ENCODE results near the gene ITPRIPL2.

ITPRIPL2 gene

DNA sequence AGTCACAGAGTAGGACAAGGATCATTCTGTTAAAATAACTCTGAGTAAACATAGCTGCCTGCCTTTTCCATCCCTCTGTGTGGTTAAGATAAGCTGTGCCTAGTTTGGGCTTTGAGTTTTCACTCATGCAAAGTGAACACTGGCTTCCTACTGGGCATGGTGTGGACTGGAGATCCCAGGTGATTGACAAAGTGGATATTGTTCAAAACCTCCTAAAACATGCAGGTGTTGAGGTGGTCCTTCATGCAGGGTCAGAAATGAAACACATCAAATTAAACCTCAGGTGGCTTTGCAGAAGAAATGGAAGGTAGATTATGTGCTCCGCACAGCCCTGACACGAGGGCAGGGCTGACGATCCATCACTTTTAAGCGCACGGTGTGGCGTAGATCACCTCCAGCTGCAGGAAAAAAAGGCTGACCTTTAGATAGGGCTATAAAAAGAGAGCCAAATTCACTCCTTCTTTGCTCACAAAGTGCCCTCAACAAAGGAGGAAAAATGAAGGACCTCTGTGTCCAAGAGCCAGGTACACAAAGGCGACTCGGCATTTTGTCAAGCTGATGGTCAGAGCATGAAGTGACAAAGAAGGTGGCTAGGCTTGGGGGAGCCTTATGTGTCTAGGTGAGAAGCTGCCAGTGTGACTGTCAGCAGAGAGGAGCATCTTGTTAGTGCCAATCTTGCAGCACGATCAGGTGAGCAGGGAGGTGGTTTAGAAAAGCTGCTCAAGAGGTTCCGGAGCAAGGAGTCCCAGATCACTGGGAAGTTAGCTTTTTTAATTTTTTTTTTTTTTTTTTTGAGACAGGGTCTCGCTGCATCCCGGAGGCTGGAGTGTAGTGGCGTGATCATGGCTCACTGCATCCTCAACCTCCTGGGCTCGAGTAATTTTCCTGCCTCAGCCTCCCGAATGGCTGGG is 19.9 kb upstream of the ITPRIPL2 start:
- no peak for DNase-seq (ENCODE audit: low read depth)

DNA sequence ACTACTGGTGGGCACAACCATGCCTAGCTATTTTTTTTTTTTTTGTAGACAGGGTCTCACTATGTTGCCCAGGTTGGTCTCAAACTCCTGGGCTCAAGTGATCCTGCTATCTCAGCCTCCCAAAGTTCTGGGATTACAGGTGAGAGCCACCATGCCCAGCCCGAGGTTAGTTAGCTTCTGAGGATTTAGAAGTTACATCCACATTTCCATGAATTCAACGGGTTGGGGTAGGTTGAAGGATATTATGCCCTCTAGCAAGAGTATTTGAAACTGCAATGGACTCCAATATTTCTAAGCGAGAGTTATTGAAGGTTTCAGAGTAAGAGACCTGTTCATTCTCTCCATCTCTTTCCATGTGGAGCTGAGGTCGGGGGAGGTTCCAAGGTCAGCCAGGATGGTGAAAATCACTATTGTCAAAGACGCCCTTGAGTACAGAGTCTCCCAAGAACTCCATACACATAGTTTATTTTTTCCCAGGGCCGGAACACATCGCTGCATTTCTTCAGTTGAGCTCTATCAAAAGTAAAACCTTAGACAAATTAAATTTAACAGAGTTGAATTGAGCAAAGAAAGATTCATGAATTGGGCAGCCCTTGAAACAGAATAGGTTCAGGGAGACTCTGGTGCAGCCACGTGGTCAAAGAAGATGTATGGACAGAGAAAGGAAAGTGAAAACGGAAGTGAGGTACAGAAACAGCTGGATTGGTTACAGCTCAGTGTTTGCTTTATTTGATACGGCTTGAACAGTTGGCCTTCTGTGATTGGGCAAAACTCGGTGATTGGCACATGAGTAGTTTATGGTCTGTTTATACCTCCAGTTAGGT is 19.0 kb upstream of the ITPRIPL2 start:
- DNase-seq (ENCODE audit: low read depth): no peak

DNA sequence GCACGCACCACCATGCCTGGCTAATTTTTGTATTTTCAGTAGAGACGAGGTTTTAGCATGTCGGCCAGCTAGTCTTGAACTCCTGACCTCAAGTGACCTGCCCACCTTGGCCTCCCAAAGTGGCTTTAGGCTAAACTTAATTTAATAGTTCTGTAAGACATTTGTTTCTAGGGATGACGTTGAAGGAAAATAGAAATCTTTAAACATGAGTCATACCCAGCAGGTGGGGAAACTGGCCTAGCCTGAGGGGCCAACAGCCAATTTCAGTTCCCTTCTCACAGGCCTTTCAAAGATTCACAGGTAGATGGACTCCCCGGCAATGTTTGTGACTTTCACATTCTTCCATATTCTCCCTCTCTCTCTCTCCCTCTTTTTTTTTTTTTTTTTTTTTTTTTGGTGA is 18.1 kb upstream of the ITPRIPL2 start:
- DNase-seq (ENCODE audit: low read depth): no peak

DNA sequence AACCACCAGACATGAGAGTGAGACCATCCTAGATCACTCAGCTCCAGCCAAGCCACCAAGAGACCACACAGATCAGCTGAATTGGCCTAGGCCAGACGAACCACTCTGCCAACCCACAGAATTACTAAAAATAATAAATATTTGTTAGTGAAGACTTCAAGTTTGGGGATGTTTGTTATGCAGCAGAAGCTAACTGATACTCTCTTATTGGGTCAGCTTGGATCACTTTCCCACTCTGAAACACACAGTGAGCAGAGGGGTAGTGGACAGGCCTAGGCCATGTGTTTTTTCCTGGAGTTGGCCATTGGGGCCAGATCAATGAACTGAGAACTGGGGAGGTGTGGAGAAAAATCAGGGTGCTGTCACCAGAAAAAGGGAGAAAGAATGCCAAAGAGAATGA is 15.6 kb upstream of the ITPRIPL2 start:
- no peak for DNase-seq (ENCODE audit: low read depth)

DNA sequence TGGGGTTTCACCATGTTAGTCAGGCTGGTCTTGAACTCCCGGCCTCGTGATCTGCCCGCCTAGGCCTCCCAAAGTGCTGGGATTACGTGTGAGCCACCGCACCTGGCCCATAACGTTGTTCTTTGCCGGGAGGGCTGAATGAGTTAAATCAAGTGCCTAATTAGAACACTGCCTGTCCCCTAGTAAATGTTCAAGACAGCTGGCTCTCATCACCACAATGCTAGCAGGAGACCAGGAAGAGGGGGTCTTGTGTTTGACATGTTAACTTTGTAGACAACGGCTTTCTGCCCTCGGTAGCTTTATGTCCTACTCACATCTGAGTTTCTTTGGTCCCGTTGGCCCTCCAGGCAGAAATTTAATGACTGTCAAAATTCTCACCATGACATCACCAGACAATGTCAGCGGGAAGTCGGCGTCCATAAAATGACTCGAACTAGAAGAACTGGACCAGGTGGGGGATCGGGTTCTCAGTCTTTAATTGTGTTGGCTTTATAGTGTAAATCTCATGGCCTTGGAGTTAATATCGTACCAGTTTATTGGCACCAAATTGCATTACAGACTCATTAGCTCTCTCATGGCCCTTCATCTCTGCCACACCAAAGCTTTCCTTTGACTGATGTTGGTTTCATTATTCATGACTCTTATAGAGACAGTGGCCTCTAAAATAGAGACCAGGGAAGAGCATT is 11.4 kb upstream of the ITPRIPL2 start:
- DNase-seq (ENCODE audit: low read depth): no peak

DNA sequence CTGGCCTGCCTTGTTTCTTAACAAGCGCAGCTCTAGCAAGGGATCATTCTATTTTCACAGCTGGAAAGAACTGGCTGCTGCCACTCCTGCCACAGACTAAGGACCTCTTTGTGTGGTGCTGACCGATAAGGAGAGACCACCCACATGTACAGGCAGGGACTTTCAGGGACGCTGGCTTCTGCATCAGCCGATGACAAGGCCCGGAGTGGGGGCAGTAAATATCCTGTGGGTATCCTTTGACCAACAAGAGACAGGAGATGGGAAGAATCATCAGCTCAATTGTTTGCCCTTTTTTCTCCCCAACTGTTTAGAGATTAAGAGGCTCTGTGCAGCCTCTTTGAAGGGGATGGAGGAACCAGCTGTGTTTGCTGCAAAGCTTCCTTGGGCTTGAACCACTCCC is 9.2 kb upstream of the ITPRIPL2 start:
- DNase-seq (ENCODE audit: low read depth): no peak

DNA sequence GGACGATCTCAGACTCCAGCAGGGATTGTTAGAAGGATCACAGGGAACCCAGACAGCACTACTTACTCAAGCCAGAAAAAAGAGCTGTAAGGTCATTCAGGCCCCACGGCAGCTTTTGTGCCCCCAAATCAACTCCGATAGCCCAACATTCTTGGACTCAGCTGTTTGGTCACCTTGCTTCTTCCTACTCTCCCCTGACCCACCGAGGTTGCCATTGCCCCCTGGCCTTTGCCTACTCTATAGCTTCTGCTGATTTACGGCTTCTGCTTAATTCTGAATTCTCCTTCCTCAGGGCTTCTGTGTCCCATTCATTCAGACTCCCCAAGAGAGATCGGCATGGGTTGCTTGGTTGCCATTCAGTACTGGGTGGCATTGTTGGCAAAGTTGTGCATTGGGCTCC is 8.6 kb upstream of the ITPRIPL2 start:
- no peak for DNase-seq (ENCODE audit: low read depth)

DNA sequence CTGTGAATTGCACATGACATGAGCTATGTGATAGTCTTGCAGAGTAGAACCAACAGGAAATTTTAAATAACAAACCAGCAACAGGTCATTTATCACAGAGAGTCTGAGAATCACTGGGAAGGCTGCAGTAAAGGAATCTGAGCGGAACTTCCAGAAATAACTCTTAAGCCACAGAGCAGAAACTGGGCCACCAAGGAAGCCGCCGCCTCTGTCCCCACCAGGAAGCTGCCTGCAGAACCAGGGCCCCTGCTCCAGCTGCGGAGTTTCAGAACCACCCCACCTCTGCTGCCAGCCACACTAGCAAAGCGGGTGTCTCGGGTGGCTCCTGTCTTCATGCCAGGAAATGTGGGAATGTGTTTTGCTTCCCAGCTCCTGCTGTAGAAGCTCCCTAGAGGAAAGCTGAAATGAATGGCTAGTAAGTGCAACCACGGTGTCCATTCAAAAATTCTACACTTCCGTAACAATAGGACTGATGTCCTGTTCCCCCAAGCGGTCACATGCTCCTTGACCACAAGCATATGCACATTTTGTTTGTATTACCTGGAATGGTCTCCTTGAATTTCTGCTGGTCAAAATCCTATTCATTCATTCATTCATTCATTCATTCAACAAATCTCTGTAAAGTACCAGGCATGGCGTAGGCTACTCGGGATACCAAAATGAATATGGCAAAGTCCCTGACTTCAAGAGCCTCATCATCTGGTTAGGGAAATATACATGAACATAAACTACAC is 7.7 kb upstream of the ITPRIPL2 start:
- DNase-seq (ENCODE audit: low read depth): no peak

DNA sequence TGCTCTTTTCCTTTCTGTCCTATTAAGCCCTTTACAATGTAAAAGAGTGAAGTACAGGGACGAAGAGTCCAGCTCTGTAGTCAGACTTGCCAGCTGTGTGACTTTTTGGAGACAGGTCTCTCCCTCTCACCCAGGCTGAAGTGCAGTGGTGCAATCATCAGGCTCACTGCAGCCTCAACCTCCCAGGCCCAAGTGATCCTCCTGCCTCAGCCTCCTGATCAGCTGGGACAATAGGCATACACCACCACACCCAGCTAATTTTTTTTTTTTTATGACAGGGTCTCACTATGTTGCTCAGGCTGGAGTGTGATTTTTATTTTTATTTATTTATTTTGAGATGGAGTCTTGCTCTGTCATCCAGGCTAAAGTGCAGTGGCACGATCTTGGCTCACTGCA is 7.1 kb upstream of the ITPRIPL2 start:
- no peak for DNase-seq (ENCODE audit: low read depth)

DNA sequence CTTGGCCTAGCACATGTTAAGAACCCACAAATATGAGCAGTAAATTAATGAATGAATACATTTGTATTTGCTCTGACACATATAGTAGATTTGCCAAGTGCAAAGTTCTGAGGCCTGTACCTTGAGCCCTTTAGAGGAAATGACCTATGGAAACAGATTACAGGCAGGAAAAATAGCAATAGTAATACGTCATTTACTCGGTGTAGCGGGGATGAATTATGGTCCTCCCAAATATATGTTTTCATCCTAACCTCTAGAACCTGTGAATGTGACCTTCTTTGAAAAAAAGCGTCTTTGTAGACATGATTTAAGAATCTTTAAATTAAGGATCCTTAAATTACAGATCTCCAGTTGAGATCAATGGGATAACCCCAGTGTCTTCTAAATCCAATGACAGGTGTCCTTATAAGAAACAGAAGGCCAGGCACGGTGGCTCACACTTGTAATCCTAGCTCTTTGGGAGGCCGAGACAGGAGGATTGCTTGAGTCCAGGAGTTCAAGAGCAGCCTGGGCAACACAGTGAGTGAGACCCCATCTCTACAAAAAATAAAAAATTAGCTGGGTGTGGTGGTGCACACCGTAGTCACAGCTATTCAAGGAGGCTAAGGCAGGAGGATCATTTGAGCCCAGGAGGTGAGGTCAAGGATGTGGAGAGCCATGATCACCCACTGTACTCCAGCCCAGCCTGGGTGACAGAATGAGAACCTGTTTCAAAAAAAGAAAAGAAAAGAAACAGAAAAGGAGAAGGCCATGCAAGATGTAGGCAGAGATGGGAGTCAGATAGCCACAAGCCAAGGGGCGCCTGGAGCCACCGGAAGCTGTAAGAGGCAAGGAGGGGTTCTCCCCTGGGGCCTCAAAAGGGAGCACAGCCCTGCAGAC is 5.1 kb upstream of the ITPRIPL2 start:
- DNase-seq (ENCODE audit: low read depth): no peak

DNA sequence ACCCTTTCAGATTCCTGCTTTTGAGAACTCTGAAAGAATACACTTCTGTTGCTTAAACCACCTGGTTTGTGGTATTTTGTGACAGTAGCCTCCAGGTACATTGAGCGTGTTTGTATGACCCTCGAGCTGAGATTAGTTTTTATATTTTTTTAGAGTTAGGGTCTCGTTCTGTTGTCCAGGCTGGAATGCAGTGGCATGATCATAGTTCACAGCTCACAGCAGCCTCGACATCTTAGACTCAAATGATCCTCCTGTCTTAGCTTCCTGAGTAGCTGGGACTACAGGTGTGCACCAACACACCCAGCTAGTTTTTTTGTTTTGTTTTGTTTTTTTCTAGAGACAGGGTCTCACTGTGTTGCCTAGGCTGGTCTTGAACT is 4.5 kb upstream of the ITPRIPL2 start:
- no peak for DNase-seq (ENCODE audit: low read depth)

DNA sequence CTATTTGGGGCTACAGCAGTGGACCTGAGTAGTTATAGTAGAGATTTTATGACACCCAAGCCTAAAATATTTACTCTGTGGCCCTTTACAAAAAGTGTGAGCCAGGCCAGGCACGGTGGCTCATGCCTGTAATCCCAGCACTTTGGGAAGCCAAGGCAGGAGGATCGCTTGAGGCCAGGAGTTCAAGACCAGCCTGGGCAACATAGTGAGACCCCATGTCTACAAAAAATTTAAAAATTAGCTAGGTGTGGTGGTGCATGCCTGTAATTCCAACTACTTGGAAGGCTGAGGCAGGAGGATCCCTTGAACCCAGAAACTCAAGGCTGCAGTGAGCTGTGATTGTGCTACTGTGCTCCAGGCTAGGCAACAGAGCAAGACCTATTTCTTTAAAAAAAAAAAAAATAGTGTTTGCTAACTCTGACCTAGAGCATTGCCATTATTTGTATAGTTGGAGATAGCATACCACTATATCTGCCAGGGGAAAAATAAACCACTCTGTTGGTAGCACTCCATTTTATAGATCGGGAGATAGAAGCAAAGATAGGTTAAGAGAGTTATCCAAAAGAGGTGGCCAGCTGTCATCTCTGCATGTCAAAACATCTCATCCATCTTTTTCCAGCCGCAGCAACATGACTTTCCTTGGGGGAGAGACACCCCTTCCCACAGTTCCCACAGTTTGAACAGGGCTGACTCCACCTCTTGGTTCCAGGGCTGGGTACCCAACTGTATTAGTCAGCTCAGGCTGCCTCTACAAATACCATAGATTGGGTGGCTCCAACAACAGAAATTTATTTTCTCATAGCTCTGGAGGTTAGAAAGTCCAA is 3.0 kb upstream of the ITPRIPL2 start:
- DNase-seq (ENCODE audit: low read depth): no peak

DNA sequence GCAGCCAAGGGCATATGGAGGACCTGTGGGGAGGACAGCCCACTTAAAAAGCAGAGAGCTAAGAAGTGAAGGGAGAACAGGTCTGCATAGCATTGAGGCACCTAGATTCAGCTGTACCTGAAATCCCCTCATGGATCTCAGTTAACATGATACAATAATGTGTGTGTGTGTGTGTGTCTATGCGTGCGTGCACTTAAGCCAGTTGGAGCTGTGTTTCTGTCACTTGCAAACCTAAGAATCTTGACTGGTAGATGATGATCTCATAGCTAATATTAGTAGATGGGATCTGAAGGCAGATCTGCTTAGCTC is 1.7 kb upstream of the ITPRIPL2 start:
- no peak for DNase-seq (ENCODE audit: low read depth)

DNA sequence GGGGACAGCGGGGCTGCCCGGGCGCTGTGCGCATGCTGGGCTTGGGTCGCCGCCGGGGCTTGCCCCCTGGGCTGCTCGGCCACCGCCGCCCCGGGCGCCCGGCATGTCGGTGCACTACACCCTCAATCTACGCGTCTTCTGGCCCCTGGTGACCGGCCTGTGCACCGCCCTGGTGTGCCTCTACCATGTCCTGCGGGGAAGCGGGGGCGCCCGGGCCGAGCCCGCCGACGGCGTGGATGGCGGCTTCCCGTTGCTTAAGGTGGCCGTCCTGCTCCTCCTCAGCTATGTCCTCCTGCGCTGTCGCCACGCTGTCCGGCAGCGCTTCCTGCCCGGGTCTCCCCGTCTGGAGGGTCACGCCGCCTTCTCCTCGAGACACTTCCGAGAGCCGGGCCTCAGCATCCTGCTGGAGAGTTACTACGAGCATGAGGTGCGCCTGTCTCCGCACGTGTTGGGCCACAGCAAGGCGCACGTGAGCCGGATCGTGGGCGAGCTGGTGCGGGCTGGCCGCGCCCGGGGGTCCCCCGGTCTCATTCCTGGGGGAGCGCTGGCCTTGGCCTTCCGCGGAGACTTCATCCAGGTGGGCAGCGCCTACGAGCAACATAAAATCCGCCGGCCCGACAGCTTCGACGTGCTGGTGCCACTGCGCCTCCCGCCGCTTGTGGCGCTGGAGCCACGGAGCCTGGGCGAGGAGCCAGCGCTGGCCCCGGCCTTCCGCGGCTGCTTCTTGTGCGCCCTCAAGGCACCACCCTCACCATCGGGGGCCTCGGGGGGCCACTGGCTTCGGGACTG is 789 bp downstream of the ITPRIPL2 start:
- no peak for DNase-seq (ENCODE audit: low read depth)

DNA sequence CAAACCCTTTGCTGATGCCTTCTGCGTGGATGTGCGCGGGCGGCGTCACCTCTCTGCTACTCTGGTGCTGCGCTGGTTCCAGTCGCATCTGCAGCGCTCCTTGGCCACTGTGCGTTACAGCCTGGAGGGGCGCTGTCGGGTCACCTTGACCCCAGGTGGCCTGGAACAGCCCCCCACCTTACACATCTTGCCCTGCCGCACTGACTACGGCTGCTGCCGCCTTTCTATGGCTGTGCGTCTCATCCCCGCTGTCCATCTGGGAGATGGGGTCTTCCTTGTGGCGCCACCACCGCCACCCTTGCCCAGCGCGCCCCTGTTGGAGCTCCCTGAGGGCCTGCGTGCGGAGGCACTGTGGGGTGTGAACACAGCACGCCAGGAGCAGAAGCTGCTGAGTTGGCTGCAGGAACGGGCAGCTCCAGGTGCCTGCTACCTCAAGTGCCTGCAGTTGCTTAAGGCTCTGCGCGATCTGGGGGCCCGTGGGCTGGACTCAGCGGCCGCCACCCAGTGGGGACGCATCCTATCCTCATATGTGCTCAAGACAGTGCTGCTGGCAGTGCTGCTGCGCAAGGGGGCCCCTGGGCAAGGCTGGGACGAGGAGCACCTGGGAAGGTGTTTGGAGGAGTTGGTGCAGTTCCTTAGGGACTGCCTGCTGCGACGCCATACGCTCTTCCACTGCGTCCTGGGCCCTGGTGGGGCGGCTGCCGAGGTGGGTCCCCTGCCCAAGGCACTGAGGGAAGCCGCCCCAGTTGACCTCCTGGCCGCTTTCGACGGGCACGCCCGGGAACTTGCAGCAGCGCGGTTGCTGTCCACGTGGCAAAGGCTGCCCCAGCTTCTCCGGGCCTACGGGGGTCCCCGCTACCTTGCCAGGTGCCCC is 1.6 kb downstream of the ITPRIPL2 start:
- no peak for DNase-seq (ENCODE audit: low read depth)

DNA sequence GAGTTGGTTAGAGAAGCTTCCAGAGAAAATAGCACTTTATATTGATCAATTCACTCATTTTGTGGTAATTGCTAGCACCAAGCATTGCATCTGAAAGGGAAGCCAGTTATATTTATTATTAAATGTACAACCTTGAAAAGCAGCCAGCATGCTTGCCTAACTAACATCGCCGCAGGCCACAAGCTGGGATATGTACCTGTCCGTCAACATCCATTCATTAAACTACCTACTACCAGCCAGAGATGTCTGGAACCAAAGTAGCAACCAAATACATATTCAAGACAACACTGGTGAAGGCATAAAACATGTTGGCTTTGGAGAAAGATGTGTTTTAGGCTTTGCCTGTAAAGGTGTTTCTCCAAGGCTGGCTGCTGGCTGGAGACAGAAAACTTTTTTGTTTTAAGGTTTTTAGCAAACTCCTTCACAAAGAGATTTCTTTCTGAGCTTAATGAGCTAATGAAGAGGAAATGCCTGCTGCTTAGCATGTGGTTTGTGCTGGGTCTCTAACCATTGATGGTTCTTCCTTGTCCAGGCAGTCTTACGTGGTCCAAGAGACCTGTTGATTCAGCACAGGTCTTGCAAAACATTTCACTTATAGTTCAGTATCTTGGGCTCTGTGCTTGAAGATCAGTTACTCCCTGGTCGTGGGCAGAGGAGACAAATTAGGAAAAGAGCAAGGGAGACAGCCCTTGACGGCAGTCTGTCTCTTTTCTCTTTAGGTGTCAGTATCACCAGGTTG is 3.1 kb downstream of the ITPRIPL2 start:
- DNase-seq (ENCODE audit: low read depth): no peak

DNA sequence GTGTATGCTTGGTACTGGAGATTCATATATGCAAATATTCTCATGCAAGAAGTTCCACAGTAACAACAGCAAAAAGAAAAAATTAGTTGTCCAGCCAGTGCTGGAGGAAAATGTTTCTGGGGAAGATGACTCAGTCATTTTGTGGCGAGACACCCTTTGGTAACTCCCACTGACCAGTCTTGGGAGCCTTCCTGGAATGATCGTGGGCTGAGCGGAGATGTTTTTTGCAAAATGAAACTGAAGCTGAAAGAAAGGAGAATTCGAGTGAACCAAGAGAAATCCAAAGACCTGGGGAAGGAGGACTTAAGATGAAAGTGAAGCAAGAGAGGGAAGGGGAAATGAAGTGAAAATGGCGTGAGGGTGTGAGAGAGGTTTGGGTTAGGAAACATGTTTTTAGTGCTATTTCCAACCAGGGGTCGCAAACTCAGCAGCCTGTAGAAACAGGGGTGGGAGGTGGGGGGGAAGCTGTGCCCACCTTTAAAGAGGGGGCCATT is 5.2 kb downstream of the ITPRIPL2 start:
- no peak for DNase-seq (ENCODE audit: low read depth)

DNA sequence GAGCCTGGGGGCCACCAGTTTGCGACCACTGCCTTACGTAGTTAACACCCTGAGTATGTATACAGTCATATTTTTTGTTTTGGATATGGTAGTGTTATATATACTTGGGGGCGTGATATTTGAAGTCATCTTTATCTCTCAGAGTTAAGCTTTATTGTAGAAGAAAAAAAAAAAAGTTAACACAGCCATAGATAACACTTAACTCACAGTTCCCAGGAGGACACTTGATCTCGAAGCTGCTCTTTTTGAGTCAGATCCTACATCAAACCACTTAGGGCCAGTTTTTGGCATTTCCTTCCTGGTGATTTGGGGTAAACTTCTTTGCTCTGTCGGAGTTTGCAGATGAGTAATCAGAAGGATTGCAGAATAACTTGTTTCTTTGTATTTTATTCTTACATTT is 5.8 kb downstream of the ITPRIPL2 start:
- no peak for DNase-seq (ENCODE audit: low read depth)

Data from activated T-helper 9 cell treated with anti-CD3 and anti-CD28 coated beads, Interleukin-2, amount 50 U/mL, for 16 hours (primary cell).